Stimulated activated CD8-positive, alpha-beta memory T cell treated with anti-CD3 and anti-CD28 coated beads, Interleukin-7, amount 100 ng/mL, for 1 hour (primary cell): ENCODE measurements around the gene PRAF2.

Experiments
- DNase-seq, 2 donors: peaks; one replicate each; pipeline ENCODE4 v3.0.0-alpha.2; 2020; ENCODE audit warnings: low read depth in 2 of 2

Gene PRAF2

GRCh38 chrX:49075347-49075746, 1.5 kb upstream of the PRAF2 start:
- DNase-seq, result no peak

GRCh38 chrX:49072712-49073095, 1.1 kb downstream of the PRAF2 start:
- no peak for DNase-seq

- DNase-seq, result no peak
Measured at GRCh38 chrX:49071877-49072711, 1.7 kb downstream of the PRAF2 start.

DNA sequence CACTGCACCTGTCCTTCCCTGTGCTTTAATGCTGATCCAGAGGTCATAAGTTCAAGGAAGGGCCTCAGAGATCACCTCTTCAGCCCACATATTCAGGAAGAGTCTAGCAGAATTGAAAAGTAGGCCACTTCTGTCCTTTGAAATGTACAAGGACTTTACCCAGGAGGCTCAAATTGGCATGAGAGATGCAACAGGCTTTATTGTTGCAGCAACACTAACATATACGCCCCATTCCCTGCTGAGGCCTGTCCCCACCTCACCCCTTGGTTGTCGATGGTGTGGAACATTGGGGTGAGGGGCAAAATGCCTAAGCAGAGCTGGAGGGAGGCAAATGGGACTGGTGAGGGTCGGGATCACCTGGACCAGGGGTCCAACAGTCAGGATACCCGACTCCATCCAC, 2.8 kb downstream of the PRAF2 start:
- DNase-seq, result no peak

- DNase-seq, result no peak
Measured at GRCh38 chrX:49069038-49069437, 4.8 kb downstream of the PRAF2 start.

DNA sequence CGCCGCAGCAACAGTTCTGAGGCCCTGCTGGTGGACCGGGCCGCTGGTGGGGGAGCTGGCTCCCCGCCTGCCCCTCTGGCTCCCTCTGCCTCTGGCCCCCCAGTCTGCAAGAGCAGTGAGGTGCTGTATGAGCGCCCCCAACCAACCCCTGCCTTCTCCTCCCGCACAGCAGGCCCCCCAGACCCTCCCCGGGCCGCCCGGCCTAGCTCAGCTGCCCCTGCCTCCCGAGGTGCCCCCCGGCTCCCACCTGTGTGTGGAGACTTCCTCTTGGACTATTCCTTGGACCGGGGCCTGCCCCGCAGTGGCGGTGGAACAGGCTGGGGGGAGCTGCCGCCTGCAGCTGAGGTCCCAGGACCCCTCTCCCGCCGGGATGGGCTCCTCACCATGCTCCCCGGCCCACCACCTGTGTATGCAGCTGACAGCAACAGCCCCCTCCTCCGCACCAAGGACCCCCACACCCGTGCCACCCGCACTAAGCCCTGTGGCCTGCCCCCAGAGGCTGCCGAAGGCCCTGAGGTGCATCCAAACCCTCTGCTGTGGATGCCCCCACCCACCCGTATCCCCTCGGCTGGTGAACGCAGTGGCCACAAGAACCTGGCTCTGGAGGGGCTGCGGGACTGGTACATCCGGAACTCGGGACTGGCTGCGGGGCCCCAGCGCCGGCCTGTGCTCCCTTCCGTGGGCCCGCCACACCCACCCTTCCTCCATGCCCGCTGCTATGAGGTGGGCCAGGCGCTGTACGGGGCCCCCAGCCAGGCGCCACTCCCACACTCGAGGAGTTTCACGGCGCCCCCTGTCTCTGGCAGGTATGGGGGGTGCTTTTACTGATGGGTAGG, 6.3 kb downstream of the PRAF2 start:
- DNase-seq, result no peak

- DNase-seq, result no peak
Measured at GRCh38 chrX:49066690-49067089, 7.1 kb downstream of the PRAF2 start.

- no peak for DNase-seq
Measured at GRCh38 chrX:49066278-49066677, 7.5 kb downstream of the PRAF2 start.

- DNase-seq, result no peak
Measured at GRCh38 chrX:49064735-49065134, 9.1 kb downstream of the PRAF2 start.

DNA sequence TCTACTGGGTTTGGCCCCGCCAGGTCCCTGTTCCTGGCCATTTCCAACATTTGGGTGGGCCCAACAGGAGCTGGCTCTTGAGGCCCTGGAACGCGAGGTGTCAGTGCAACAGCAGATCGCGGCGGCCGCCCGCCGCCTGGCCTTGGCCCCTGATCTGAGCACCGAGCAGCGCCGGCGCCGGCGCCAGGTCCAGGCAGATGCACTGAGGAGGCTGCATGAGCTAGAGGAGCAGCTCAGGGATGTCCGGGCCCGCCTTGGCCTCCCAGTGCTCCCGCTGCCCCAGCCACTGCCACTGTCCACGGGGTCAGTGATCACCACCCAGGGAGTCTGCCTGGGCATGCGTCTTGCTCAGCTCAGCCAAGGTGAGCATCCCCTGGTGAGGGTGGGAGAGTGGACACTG, 9.5 kb downstream of the PRAF2 start:
- no peak for DNase-seq

- DNase-seq, result no peak
Measured at GRCh38 chrX:49063715-49064114, 10.1 kb downstream of the PRAF2 start.

GRCh38 chrX:49061916-49062315, 11.9 kb downstream of the PRAF2 start:
- no peak for DNase-seq

DNA sequence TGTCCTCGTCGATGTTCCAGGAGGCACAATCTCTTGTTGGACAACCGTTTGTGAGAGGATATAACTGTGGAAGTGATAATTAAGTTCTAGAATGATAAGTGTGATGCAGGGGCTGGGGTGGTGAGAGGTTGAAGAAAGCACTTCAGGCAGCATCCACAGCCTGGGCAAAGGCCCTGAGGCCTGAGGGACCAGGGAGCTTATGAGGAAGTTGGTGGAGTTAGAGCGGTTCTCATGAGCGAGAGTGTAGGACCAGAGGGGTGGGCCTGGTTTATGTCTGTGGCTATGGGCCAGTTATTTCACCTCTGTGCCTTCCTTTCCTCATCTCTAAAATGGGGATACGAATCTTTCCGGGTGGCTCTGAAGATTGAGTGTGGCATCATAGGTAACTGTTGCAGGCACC, 12.3 kb downstream of the PRAF2 start:
- no peak for DNase-seq

DNA sequence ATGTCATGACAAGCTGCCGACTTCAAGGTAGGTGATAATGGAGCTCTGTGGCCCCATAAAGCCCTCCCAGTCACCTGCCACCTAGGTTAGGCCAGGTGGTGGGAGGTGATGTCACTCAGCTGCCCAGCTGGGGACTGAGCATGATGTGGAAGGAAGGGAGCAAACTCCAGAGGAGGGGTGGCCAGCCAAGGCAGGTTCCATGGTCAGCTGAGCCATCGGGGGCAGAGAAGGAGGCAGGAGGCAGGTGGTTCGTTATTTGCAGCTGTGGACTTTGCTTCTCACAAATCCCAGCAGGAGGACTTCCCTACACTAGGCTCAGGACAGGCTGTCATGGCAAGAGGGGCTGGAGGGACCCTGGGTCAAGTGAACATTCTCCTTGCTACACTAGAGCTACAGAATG, 12.9 kb downstream of the PRAF2 start:
- DNase-seq, result no peak

DNA sequence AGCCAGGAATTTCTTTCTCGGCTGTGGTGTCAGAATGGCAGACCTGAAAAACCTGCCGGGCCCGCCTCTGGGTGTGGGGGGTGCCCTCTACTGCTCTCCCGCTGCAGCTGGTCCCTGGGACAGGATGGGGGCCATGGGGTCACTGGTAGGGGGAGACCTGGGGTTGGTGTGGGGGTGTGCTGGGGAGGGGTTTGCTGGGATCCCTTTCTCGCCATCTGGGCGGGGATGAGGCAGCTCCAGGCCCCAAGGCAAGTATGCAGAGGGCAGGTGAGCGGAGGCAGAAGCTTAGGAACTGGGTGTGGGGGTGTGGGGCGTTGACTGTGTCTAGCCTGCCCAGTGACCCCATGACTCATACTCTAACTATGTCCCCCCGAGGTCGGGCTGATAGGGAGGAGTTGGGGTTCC, 14.1 kb downstream of the PRAF2 start:
- DNase-seq, result no peak

DNA sequence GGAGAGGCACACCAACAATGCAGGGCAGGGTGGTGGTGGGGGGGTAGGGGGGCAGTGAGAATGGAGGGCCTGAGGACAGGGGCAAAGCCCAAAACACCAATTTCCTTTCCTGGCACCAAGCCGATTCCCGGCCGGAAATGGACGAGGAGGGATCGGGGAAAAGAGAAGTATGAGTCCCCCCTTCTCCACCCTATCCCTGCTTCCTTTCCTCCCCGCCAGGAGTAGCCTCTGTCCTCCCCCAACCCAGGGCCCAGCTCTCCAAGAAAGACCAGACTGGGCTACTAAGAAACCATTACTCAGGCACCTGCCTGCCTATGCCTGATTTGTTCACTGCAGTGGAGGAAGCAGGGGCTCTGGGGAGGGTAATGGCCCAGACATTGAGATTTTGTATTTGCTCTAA, 14.6 kb downstream of the PRAF2 start:
- DNase-seq, result no peak

- DNase-seq, result no peak
Measured at GRCh38 chrX:49058794-49059193, 15.0 kb downstream of the PRAF2 start, which contains the start of gene CCDC120. Gene CCDC120, plus strand, starts transcription at chrX:49058999. Its CDS starts 3,043 bp downstream, at chrX:49062042.

GRCh38 chrX:49054073-49054762, 19.6 kb downstream of the PRAF2 start:
- DNase-seq, result no peak

- peak in 1 of 2 donors; percentile 31 for DNase-seq
Measured at GRCh38 chrX:49053223-49054072, 20.4 kb downstream of the PRAF2 start.

GRCh38 chrX:49043987-49044281, 29.9 kb downstream of the PRAF2 start:
- DNase-seq, result no peak

GRCh38 chrX:49043220-49043986, 30.4 kb downstream of the PRAF2 start, which contains the start of gene TFE3:
Gene TFE3, minus strand, starts transcription at chrX:49043357. Its CDS starts 131 bp downstream, at chrX:49043226.
- DNase-seq, result peak; percentile 84 to 86
